Pons (tissue), 1 donor: ENCODE data around the gene SLC34A3.
A peak's percentile ranks its signal among the peaks of the same experiment; 100 is the strongest.
"Not testable (repeated sequence)": the region's sequence is repeated elsewhere in the genome, so short reads cannot be mapped to it uniquely, and the experiment has no call there.

Experiments used
- DNase-seq: peaks from one replicate; pipeline ENCODE4 v3.0.0-alpha.2; 2016; ENCODE audit warnings: low spot score

Gene SLC34A3

GRCh38 chr9:137241490-137242268, 11.0 kb downstream of the SLC34A3 start:
- DNase-seq: no peak

GRCh38 chr9:137242269-137243203, 11.8 kb downstream of the SLC34A3 start:
- no peak for DNase-seq

GRCh38 chr9:137243266-137243625, 12.5 kb downstream of the SLC34A3 start:
- DNase-seq: not testable (repeated sequence)

GRCh38 chr9:137243626-137244485, 13.2 kb downstream of the SLC34A3 start:
- DNase-seq: no peak

- no peak for DNase-seq
These were observed 14.1 kb downstream of the SLC34A3 start for GRCh38 chr9:137244486-137245449.

- DNase-seq: no peak
These were observed 15.0 kb downstream of the SLC34A3 start for GRCh38 chr9:137245450-137246421.

- DNase-seq: no peak
These were observed 16.6 kb downstream of the SLC34A3 start for GRCh38 chr9:137247135-137247915.

- DNase-seq: no peak
These were observed 17.1 kb downstream of the SLC34A3 start for GRCh38 chr9:137247916-137248175.

- no peak for DNase-seq
These were observed 19.9 kb downstream of the SLC34A3 start for GRCh38 chr9:137250329-137251193.

GRCh38 chr9:137251194-137251461, 20.4 kb downstream of the SLC34A3 start, which contains the start of gene STPG3:
Gene STPG3 (plus strand): TSS chr9:137251286. CDS start chr9:137251287, 1 bp downstream.
- DNase-seq: no peak

- DNase-seq: no peak
These were observed 21.0 kb downstream of the SLC34A3 start for GRCh38 chr9:137251490-137252268.

GRCh38 chr9:137252555-137253506, 22.1 kb downstream of the SLC34A3 start:
- DNase-seq: no peak

- no peak for DNase-seq
These were observed 23.3 kb downstream of the SLC34A3 start for GRCh38 chr9:137253717-137254623.

GRCh38 chr9:137254624-137255447, 24.1 kb downstream of the SLC34A3 start, which contains the start of gene NELFB:
Gene NELFB (plus strand): TSS chr9:137255327.
- peak; percentile 81 for DNase-seq
